ENCODE data around the gene IZUMO2. TPM values are rescaled to one million over a fixed set of nuclear protein-coding genes. Genes with fewer than 3 reads are reported as not detected.

The IZUMO2 gene
- total RNA-seq, 1 donor from 2014 or later: not detected

GRCh38 chr19:50204811-50205675, 42.0 kb upstream of the IZUMO2 start:
- TF ChIP-seq CTCF (IDR thresholded peaks at IDR 0.05): no peak
- Histone ChIP-seq H3K4me1 (peaks cover 10% of the 10 kb centered on the region), H3K4me3 (peak overlapping the region; percentile 37), H3K9me3 (no peaks in the 10 kb centered on the region), H3K36me3 (no peaks in the 10 kb centered on the region), H3K27me3 (peaks cover 33% of the 10 kb centered on the region), H3K27ac (peak overlapping the region; percentile 83)
- intact Hi-C loops (cut with DNase I): no loop called here
- ATAC-seq (peak; percentile 88), DNase-seq (peak; percentile 95)

GRCh38 chr19:50204081-50204428, 41.0 kb upstream of the IZUMO2 start:
- no peak for TF ChIP-seq CTCF (IDR thresholded peaks at IDR 0.05)
- Histone ChIP-seq H3K4me1 (peaks cover 14% of the 10 kb centered on the region), H3K27ac (peak overlapping the region; percentile 51), H3K27me3 (peaks cover 33% of the 10 kb centered on the region), H3K36me3 (no peaks in the 10 kb centered on the region), H3K4me3 (peak overlapping the region; percentile 58), H3K9me3 (no peaks in the 10 kb centered on the region)
- DNase-seq: no peak
- ATAC-seq: no peak
- intact Hi-C loops (cut with DNase I): no loop called here

- H3K9me3 ChIP-seq: no peaks in the 10 kb centered on the region
- peak within 1 kb of the TSS; percentile 51 for H3K27ac ChIP-seq
- H3K4me1 ChIP-seq: peaks cover 20% of the 10 kb centered on the region
- ATAC-seq: peak; percentile 89
- DNase-seq: peak; percentile 96
- H3K4me3 ChIP-seq: peak within 1 kb of the TSS; percentile 58
- no peaks in the 10 kb centered on the region for H3K36me3 ChIP-seq
- H3K27me3 ChIP-seq: peaks cover 33% of the 10 kb centered on the region
- intact Hi-C loops (cut with DNase I): no loop called here
- TF ChIP-seq CTCF (IDR thresholded peaks at IDR 0.05): no peak
Measured at GRCh38 chr19:50203281-50204080, 40.4 kb upstream of the IZUMO2 start, which contains the start of gene MYH14. Gene MYH14 (plus strand): TSS chr19:50203622. CDS start chr19:50210366, 6,744 bp downstream.

- Histone ChIP-seq H3K36me3 (no peaks in the 10 kb centered on the region), H3K4me3 (peak overlapping the region; percentile 58), H3K9me3 (no peaks in the 10 kb centered on the region), H3K27me3 (peaks cover 33% of the 10 kb centered on the region), H3K4me1 (peaks cover 23% of the 10 kb centered on the region), H3K27ac (no peak overlapping the region)
- TF ChIP-seq CTCF (IDR thresholded peaks at IDR 0.05): no peak
- intact Hi-C loops (cut with DNase I): no loop called here
- DNase-seq: no peak
- no peak for ATAC-seq
Measured at GRCh38 chr19:50202962-50203280, 39.8 kb upstream of the IZUMO2 start.

- ATAC-seq (no peak), DNase-seq (no peak)
- intact Hi-C loops (cut with DNase I): no loop called here
- Histone ChIP-seq H3K9me3 (no peaks in the 10 kb centered on the region), H3K27ac (no peak overlapping the region), H3K27me3 (peaks cover 33% of the 10 kb centered on the region), H3K4me1 (peaks cover 23% of the 10 kb centered on the region), H3K4me3 (no peak overlapping the region), H3K36me3 (no peaks in the 10 kb centered on the region)
- no peak for TF ChIP-seq CTCF (IDR thresholded peaks at IDR 0.05)
Measured at GRCh38 chr19:50202386-50202785, 39.3 kb upstream of the IZUMO2 start.
